Measurements from ENCODE around the gene UIMC1. TPM values are rescaled to one million over a fixed set of nuclear protein-coding genes. Genes with fewer than 3 reads are reported as not detected.

The UIMC1 gene
- total and polyA plus RNA-seq, 2 of the 4 experiments (the other 2 are of a cell fraction) = 19.5 to 27.6 TPM

DNA sequence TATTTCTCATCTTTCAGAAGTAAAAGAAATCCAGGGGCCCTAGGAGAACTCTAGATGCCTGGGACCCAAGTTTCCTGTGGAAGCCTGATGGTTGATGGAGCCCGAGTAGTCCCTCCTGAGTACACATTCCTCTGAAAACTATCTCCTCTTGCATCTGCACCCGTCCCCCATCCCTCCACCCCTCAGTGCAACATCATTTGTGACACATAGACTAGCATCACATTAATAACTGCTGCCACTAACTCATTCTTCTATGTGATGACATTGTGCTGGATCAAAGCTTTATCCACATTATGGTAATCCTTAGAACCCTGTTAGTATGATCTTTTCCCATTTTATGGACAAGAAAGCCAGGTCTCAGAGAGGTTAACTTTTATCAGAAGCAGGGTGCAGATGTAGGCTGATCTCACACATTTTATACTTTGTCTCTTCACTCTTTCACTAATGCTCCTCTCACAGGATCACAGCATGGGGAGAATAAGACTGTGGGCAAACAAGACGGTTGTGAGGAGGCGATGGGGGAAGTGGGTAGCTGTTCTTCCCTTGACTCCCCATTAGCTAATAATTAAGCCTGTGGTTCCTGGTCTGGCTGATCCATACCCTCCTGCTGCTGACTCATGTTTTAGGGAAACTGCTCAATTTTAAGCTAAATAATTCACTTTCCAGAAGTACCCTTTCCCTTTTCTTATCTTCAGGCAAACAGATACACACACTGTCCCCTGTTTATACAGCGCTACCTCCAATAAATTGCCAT lies 103.5 kb downstream of the UIMC1 start:
- intact Hi-C loops (cut with micrococcal nuclease) = no loop called here
- Histone ChIP-seq H2AFZ (replicated peaks; ENCODE audit: low read length, poor library complexity) (no peak overlapping the region), H2BK5ac (ENCODE audit: low read depth, low read length, poor library complexity, severe bottlenecking) (no peak overlapping the region), H4K20me1 (ENCODE audit: insufficient read depth, low read length) (no peaks in the 10 kb centered on the region), H3K18ac (ENCODE audit: low read depth, low read length) (no peak overlapping the region), H3K9ac (ENCODE audit: low read depth, low read length) (no peak overlapping the region), H3K27me3 (ENCODE audit: control insufficient read depth, insufficient read depth, low read length) (no peaks in the 10 kb centered on the region), H3K27ac (ENCODE audit: insufficient read depth, low read length) (no peak overlapping the region), H3K23ac (ENCODE audit: low read depth, low read length) (no peak overlapping the region), H3K14ac (replicated peaks; ENCODE audit: low read depth, low read length) (no peak overlapping the region), H3K4me2 (ENCODE audit: low read depth, low read length) (no peak overlapping the region), H3K4me3 (ENCODE audit: insufficient read depth, low read depth, low read length) (no peak overlapping the region), H3K36me3 (ENCODE audit: control insufficient read depth, insufficient read depth, low read length) (peaks cover 35% of the 10 kb centered on the region), H3K4me1 (ENCODE audit: control insufficient read depth, insufficient read depth, low read length) (no peaks in the 10 kb centered on the region), H4K91ac (ENCODE audit: insufficient read depth, low read depth, low read length) (no peak overlapping the region), H2BK20ac (ENCODE audit: low read depth, low read length) (no peak overlapping the region), H4K8ac (ENCODE audit: low read depth in 2 of 2, low read length in 2 of 2) (no peak overlapping the region), H2BK15ac (ENCODE audit: low read depth, low read length) (no peak overlapping the region), H3K79me1 (ENCODE audit: low read depth in 1 of 2, low read length in 2 of 2) (no peaks in the 10 kb centered on the region), H2AK5ac (ENCODE audit: low read depth, low read length) (no peak overlapping the region), H4K5ac (ENCODE audit: low read depth, low read length) (no peak overlapping the region), H3K4ac (ENCODE audit: low read depth, low read length) (no peak overlapping the region), H3K9me1 (ENCODE audit: insufficient read depth, low read length) (peaks cover 10% of the 10 kb centered on the region), H2BK120ac (ENCODE audit: low read depth, low read length) (no peak overlapping the region), H2AK9ac (replicated peaks; ENCODE audit: low read depth, low read length, poor library complexity) (no peak overlapping the region), H3K56ac (ENCODE audit: extremely low read depth, insufficient read depth, low read length) (no peak overlapping the region), H3K9me3 (ENCODE audit: control insufficient read depth, insufficient read depth, low read length) (no peaks in the 10 kb centered on the region)
- DNase-seq = no peak
- BruUV-seq (replicated peaks) = no TSS peak
- CTCF ChIA-PET = no interaction called here
- no peak for ATAC-seq (ENCODE audit: low read depth)
- in situ Hi-C loops (cut with MboI; ENCODE audit: low sequenced_read_pairs) = no loop called here
- POLR2A ChIA-PET (ENCODE audit: unreplicated experiment) = no interaction called here
- TF ChIP-seq SMC3 (IDR thresholded peaks at IDR 0.05; ENCODE audit: low read depth, low read length) = no peak
- TF ChIP-seq RCOR1 (IDR thresholded peaks at IDR 0.05; ENCODE audit: insufficient replicate concordance, low read length) = no peak
- no peak for TF ChIP-seq BHLHE40 (IDR thresholded peaks at IDR 0.05; ENCODE audit: low read depth, low read length)
- TF ChIP-seq MAZ (IDR thresholded peaks at IDR 0.05; ENCODE audit: borderline replicate concordance, low read depth, low read length) = no peak
- TF ChIP-seq, protein P1, sequence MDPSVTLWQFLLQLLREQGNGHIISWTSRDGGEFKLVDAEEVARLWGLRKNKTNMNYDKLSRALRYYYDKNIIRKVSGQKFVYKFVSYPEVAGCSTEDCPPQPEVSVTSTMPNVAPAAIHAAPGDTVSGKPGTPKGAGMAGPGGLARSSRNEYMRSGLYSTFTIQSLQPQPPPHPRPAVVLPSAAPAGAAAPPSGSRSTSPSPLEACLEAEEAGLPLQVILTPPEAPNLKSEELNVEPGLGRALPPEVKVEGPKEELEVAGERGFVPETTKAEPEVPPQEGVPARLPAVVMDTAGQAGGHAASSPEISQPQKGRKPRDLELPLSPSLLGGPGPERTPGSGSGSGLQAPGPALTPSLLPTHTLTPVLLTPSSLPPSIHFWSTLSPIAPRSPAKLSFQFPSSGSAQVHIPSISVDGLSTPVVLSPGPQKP (IDR thresholded peaks at IDR 0.05; ENCODE audit: borderline replicate concordance, low read depth, low read length) = no peak
- TF ChIP-seq CHD1 (IDR thresholded peaks at IDR 0.05; ENCODE audit: low read depth, low read length) = no peak
- TF ChIP-seq NFE2L2 (IDR thresholded peaks at IDR 0.05; ENCODE audit: low read depth, low read length) = no peak
- TF ChIP-seq, protein P2, sequence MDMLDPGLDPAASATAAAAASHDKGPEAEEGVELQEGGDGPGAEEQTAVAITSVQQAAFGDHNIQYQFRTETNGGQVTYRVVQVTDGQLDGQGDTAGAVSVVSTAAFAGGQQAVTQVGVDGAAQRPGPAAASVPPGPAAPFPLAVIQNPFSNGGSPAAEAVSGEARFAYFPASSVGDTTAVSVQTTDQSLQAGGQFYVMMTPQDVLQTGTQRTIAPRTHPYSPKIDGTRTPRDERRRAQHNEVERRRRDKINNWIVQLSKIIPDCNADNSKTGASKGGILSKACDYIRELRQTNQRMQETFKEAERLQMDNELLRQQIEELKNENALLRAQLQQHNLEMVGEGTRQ (IDR thresholded peaks at IDR 0.05; ENCODE audit: low read depth, low read length) = no peak
- no peak for TF ChIP-seq POLR2A (IDR thresholded peaks at IDR 0.05; ENCODE audit: low read depth, low read length)
- no peak for TF ChIP-seq CEBPB (IDR thresholded peaks at IDR 0.05; ENCODE audit: low read depth, low read length)
- TF ChIP-seq, protein P3, sequence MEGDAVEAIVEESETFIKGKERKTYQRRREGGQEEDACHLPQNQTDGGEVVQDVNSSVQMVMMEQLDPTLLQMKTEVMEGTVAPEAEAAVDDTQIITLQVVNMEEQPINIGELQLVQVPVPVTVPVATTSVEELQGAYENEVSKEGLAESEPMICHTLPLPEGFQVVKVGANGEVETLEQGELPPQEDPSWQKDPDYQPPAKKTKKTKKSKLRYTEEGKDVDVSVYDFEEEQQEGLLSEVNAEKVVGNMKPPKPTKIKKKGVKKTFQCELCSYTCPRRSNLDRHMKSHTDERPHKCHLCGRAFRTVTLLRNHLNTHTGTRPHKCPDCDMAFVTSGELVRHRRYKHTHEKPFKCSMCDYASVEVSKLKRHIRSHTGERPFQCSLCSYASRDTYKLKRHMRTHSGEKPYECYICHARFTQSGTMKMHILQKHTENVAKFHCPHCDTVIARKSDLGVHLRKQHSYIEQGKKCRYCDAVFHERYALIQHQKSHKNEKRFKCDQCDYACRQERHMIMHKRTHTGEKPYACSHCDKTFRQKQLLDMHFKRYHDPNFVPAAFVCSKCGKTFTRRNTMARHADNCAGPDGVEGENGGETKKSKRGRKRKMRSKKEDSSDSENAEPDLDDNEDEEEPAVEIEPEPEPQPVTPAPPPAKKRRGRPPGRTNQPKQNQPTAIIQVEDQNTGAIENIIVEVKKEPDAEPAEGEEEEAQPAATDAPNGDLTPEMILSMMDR (conservative IDR thresholded peaks at IDR 0.05; ENCODE audit: low read depth, low read length) = no peak
- no peak for TF ChIP-seq RAD21 (IDR thresholded peaks at IDR 0.05; ENCODE audit: low read length)
- TF ChIP-seq FOS (IDR thresholded peaks at IDR 0.05; ENCODE audit: low read depth, low read length) = no peak
- no peak for TF ChIP-seq MAFK (IDR thresholded peaks at IDR 0.05; ENCODE audit: low read depth, low read length)
- TF ChIP-seq RFX5 (IDR thresholded peaks at IDR 0.05; ENCODE audit: low read depth, low read length) = no peak
- no peak for TF ChIP-seq MXI1 (IDR thresholded peaks at IDR 0.05; ENCODE audit: borderline replicate concordance, low read depth, low read length)
- dilution Hi-C loops (cut with HindIII; ENCODE audit: low sequenced_read_pairs, unreplicated experiment) = no loop called here
- no CpG with 5 or more reads among the region's 5 CpGs for WGBS, 2 experiments (ENCODE audit: extremely low coverage in 2 of 2, insufficient read length in 1 of 2)

All from IMR-90 (cell line).